ENCODE data around the gene ERBB4. TPM values are rescaled to one million over a fixed set of nuclear protein-coding genes. Genes with fewer than 3 reads are reported as not detected.

Gene ERBB4
- total RNA-seq, 5 donors from 2014 or later (not counting 1 experiment from before 2014, with no cell fraction given) = 0.03 to 0.06 TPM; not detected in 3

DNA sequence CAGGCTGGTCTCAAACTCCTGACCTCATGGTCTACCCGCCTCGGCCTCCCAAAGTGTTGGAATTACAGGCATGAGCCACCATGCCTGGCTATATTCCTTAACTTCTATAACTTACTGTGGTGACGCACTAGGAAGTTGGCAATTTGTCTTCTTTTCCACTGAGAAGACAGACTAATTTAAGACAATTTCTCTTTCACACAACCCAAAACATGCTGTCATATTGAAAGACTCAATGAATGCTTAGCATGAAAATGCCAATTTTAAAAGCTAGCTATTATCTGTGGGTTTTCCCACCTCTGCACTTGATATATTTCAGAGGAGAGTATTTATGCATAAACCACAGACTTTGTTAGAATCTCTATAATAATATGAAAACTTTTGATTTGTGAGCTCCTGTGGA, 84.5 kb downstream of the ERBB4 start:
- ChIA-PET CTCF (interaction anchor here in 1 of 2 donors (0.7 kb wide), 1 partner anchor 785 kb away, joined by 3 read pairs; no protein-coding TSS in a partner anchor), POLR2A (no interaction called here)
- no peaks in the 10 kb centered on the region for H3K9me3 ChIP-seq

GRCh38 chr2:212451786-212452231, 86.8 kb downstream of the ERBB4 start:
- H3K27ac ChIP-seq (ENCODE audit: low read length) = no peak overlapping the region
- no peak overlapping the region for H3K4me3 ChIP-seq (ENCODE audit: control insufficient read depth in 1 of 2, extremely low read depth in 1 of 2, low read length in 1 of 2)
- Mint-ChIP-seq H3K9me3 (peaks cover 0 to 3% (median 3%) of the 10 kb centered on the region in 3 donors), H3K4me3 (no peak overlapping the region), H3K4me1 (no peaks in the 10 kb centered on the region), H3K27me3 (no peaks in the 10 kb centered on the region), H3K36me3 (no peaks in the 10 kb centered on the region), H3K27ac (no peak overlapping the region)
- ChIA-PET POLR2A (no interaction called here), CTCF (no interaction called here)
- no peaks in the 10 kb centered on the region for H3K27me3 ChIP-seq (replicated peaks in 1 of 2; ENCODE audit: control insufficient read depth in 2 of 2, extremely low read depth in 1 of 2, insufficient read depth in 2 of 2, low read length in 1 of 2)
- WGBS (ENCODE audit: insufficient coverage) = no CpG with 5 or more reads among the region's 1 CpG
- ATAC-seq (replicated peaks in 1 of 4) = no peak
- no peaks in the 10 kb centered on the region for H3K9me3 ChIP-seq
- H3K4me1 ChIP-seq (ENCODE audit: control insufficient read depth in 1 of 2, extremely low read depth in 1 of 2, insufficient read depth in 2 of 2, low read length in 2 of 2) = no peaks in the 10 kb centered on the region
- DNase-seq = no peak
- H3K36me3 ChIP-seq (ENCODE audit: control insufficient read depth in 2 of 2, extremely low read depth in 1 of 2, insufficient read depth in 1 of 2, low read length in 1 of 2) = no peaks in the 10 kb centered on the region

More for the DNA sequence above, 84.5 kb downstream of the ERBB4 start:
- no peaks in the 10 kb centered on the region for H3K36me3 Mint-ChIP-seq
- no peak overlapping the region for H3K27ac Mint-ChIP-seq
- peaks cover 0 to 6% (median 3%) of the 10 kb centered on the region in 3 donors for H3K9me3 Mint-ChIP-seq
- H3K4me1 Mint-ChIP-seq = no peaks in the 10 kb centered on the region
- no peak for ATAC-seq (replicated peaks in 1 of 4)
- DNase-seq = no peak
- Histone ChIP-seq H3K27me3 (replicated peaks in 1 of 2; ENCODE audit: control insufficient read depth in 2 of 2, extremely low read depth in 1 of 2, insufficient read depth in 2 of 2, low read length in 1 of 2) (no peaks in the 10 kb centered on the region), H3K4me3 (ENCODE audit: control insufficient read depth in 1 of 2, extremely low read depth in 1 of 2, low read length in 1 of 2) (no peak overlapping the region), H3K36me3 (ENCODE audit: control insufficient read depth in 2 of 2, extremely low read depth in 1 of 2, insufficient read depth in 1 of 2, low read length in 1 of 2) (no peaks in the 10 kb centered on the region), H3K4me1 (ENCODE audit: control insufficient read depth in 1 of 2, extremely low read depth in 1 of 2, insufficient read depth in 2 of 2, low read length in 2 of 2) (no peaks in the 10 kb centered on the region), H3K27ac (ENCODE audit: low read length) (no peak overlapping the region)
- 83% methylated on average over 1 of the region's 3 CpGs for WGBS (ENCODE audit: insufficient coverage)
- no peaks in the 10 kb centered on the region for H3K27me3 Mint-ChIP-seq
- no peak overlapping the region for H3K4me3 Mint-ChIP-seq

DNA sequence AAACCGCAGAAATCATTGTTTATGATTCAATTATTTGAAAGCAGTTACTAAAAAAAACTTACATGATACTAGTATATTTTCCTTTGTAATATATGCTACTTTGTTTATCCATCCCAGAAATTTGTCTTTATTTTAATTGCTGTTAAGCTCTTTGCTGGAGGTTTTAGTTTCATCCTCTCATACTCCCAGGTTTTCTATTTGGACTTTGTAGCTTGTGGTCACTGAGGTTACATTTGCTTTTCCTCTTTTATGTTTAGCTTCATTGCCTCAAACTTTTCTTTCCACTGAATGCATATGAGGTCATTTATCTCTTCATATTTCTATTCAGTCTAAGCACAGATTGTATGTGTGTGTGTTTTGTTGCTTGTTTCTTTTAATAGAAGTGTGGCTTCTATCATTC, 89.9 kb downstream of the ERBB4 start:
- ChIA-PET POLR2A (no interaction called here), CTCF (interaction anchor here in 1 of 2 donors (0.6 kb wide), 1 partner anchor 1664 kb away, joined by 4 read pairs; no protein-coding TSS in a partner anchor)
- Histone ChIP-seq H3K27me3 (replicated peaks in 1 of 2; ENCODE audit: control insufficient read depth in 2 of 2, extremely low read depth in 1 of 2, insufficient read depth in 2 of 2, low read length in 1 of 2) (no peaks in the 10 kb centered on the region), H3K4me1 (ENCODE audit: control insufficient read depth in 1 of 2, extremely low read depth in 1 of 2, insufficient read depth in 2 of 2, low read length in 2 of 2) (no peaks in the 10 kb centered on the region), H3K36me3 (ENCODE audit: control insufficient read depth in 2 of 2, extremely low read depth in 1 of 2, insufficient read depth in 1 of 2, low read length in 1 of 2) (no peaks in the 10 kb centered on the region), H3K9me3 (no peaks in the 10 kb centered on the region), H3K27ac (ENCODE audit: low read length) (no peak overlapping the region), H3K4me3 (ENCODE audit: control insufficient read depth in 1 of 2, extremely low read depth in 1 of 2, low read length in 1 of 2) (no peak overlapping the region)
- Mint-ChIP-seq H3K4me3 (no peak overlapping the region), H3K27me3 (no peaks in the 10 kb centered on the region), H3K9me3 (peaks cover 0 to 7% (median 3%) of the 10 kb centered on the region in 3 donors), H3K27ac (no peak overlapping the region), H3K36me3 (no peaks in the 10 kb centered on the region), H3K4me1 (no peaks in the 10 kb centered on the region)
- no peak for DNase-seq
- WGBS (ENCODE audit: insufficient coverage) = no CpG with 5 or more reads among the region's 1 CpG
- ATAC-seq (replicated peaks in 1 of 4) = no peak

GRCh38 chr2:212441821-212442220, 96.8 kb downstream of the ERBB4 start:
- peaks cover 12 to 23% (median 15%) of the 10 kb centered on the region in 3 donors for H3K9me3 Mint-ChIP-seq
- Histone ChIP-seq H3K4me1 (ENCODE audit: control insufficient read depth in 1 of 2, extremely low read depth in 1 of 2, insufficient read depth in 2 of 2, low read length in 2 of 2) (no peaks in the 10 kb centered on the region), H3K4me3 (ENCODE audit: control insufficient read depth in 1 of 2, extremely low read depth in 1 of 2, low read length in 1 of 2) (no peak overlapping the region), H3K36me3 (ENCODE audit: control insufficient read depth in 2 of 2, extremely low read depth in 1 of 2, insufficient read depth in 1 of 2, low read length in 1 of 2) (no peaks in the 10 kb centered on the region), H3K27ac (ENCODE audit: low read length) (no peak overlapping the region), H3K27me3 (replicated peaks in 1 of 2; ENCODE audit: control insufficient read depth in 2 of 2, extremely low read depth in 1 of 2, insufficient read depth in 2 of 2, low read length in 1 of 2) (no peaks in the 10 kb centered on the region), H3K9me3 (no peaks in the 10 kb centered on the region)
- ATAC-seq (replicated peaks in 1 of 4) = no peak
- ChIA-PET CTCF (no interaction called here), POLR2A (no interaction called here)
- H3K36me3 Mint-ChIP-seq = no peaks in the 10 kb centered on the region
- no CpG with 5 or more reads among the region's 4 CpGs for WGBS (ENCODE audit: insufficient coverage)
- no peaks in the 10 kb centered on the region for H3K27me3 Mint-ChIP-seq
- DNase-seq = no peak
- no peaks in the 10 kb centered on the region for H3K4me1 Mint-ChIP-seq
- no peak overlapping the region for H3K27ac Mint-ChIP-seq
- H3K4me3 Mint-ChIP-seq = no peak overlapping the region

GRCh38 chr2:212441141-212441540, 97.5 kb downstream of the ERBB4 start:
- Mint-ChIP-seq H3K4me3 (no peak overlapping the region), H3K36me3 (no peaks in the 10 kb centered on the region), H3K27me3 (no peaks in the 10 kb centered on the region), H3K27ac (no peak overlapping the region), H3K4me1 (no peaks in the 10 kb centered on the region), H3K9me3 (peaks cover 12 to 20% (median 15%) of the 10 kb centered on the region in 3 donors)
- H3K4me1 ChIP-seq (ENCODE audit: control insufficient read depth in 1 of 2, extremely low read depth in 1 of 2, insufficient read depth in 2 of 2, low read length in 2 of 2) = no peaks in the 10 kb centered on the region
- ChIA-PET CTCF (no interaction called here), POLR2A (no interaction called here)
- no peak overlapping the region for H3K27ac ChIP-seq (ENCODE audit: low read length)
- H3K9me3 ChIP-seq = no peaks in the 10 kb centered on the region
- ATAC-seq (replicated peaks in 1 of 4) (no peak), DNase-seq (no peak)
- no peaks in the 10 kb centered on the region for H3K36me3 ChIP-seq (ENCODE audit: control insufficient read depth in 2 of 2, extremely low read depth in 1 of 2, insufficient read depth in 1 of 2, low read length in 1 of 2)
- H3K27me3 ChIP-seq (replicated peaks in 1 of 2; ENCODE audit: control insufficient read depth in 2 of 2, extremely low read depth in 1 of 2, insufficient read depth in 2 of 2, low read length in 1 of 2) = no peaks in the 10 kb centered on the region
- H3K4me3 ChIP-seq (ENCODE audit: control insufficient read depth in 1 of 2, extremely low read depth in 1 of 2, low read length in 1 of 2) = no peak overlapping the region
- 83% methylated on average over 1 of the region's 1 CpG for WGBS (ENCODE audit: insufficient coverage)

DNA sequence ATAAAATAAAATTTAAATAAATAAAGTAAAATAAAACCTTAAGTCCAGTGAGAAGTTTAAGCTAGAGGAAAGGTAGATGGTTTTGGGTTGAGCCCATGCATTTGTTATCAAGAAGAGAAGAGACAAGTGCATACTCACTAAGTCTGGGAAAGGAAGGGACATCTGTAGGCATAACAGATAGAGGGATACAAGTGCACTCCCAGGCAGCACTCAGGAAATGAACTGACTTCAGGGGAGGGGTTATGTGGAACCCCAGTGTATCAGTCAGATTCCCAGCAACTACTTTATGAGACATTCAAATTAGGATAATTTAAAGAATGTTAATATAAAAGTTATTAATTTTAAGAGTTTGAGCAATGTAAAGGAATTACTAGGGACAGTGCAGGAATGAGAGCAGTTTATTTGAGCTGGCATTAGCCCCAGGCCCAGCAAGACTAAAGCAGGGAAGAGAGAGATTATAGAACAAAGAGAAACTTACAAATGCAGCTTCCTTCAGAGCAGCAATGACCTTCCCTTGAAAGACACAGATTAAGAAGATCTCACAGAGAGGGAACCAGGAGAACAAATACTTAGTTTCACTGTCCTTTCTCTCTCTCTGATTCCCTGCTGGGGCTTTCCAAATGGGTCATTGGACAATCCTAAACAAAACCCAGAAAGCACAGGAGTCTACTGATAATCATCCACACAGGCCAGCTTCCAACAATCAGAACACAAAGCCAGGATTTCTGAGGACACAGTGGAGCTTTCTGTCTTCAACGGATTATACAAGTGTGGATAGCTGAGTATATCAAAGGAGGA, 109.7 kb downstream of the ERBB4 start:
- Histone ChIP-seq H3K9me3 (no peaks in the 10 kb centered on the region), H3K4me3 (ENCODE audit: control insufficient read depth in 1 of 2, extremely low read depth in 1 of 2, low read length in 1 of 2) (no peak overlapping the region), H3K4me1 (ENCODE audit: control insufficient read depth in 1 of 2, extremely low read depth in 1 of 2, insufficient read depth in 2 of 2, low read length in 2 of 2) (no peaks in the 10 kb centered on the region), H3K36me3 (ENCODE audit: control insufficient read depth in 2 of 2, extremely low read depth in 1 of 2, insufficient read depth in 1 of 2, low read length in 1 of 2) (no peaks in the 10 kb centered on the region), H3K27ac (ENCODE audit: low read length) (no peak overlapping the region), H3K27me3 (replicated peaks in 1 of 2; ENCODE audit: control insufficient read depth in 2 of 2, extremely low read depth in 1 of 2, insufficient read depth in 2 of 2, low read length in 1 of 2) (no peaks in the 10 kb centered on the region)
- ChIA-PET POLR2A (no interaction called here), CTCF (no interaction called here)
- no peak for DNase-seq
- no peak for ATAC-seq (replicated peaks in 1 of 4)
- Mint-ChIP-seq H3K9me3 (peaks cover 5 to 9% (median 6%) of the 10 kb centered on the region in 3 donors), H3K4me1 (no peaks in the 10 kb centered on the region), H3K4me3 (no peak overlapping the region), H3K36me3 (no peaks in the 10 kb centered on the region), H3K27me3 (no peaks in the 10 kb centered on the region), H3K27ac (no peak overlapping the region)
- WGBS (ENCODE audit: insufficient coverage) = no CpG with 5 or more reads among the region's 1 CpG

Measured in T-cell (primary cell).